Ectodermal cell (in vitro differentiated cells): Measurements from ENCODE around the gene PDIK1L.

Experiments
- H3K27ac ChIP-seq: 2 replicates; pipeline ENCODE4 v1.7.0; 2013; ENCODE audit warnings: mild to moderate bottlenecking, low read depth, low read length; ENCODE audit not compliant: insufficient read depth, poor library complexity, severe bottlenecking
- H3K27me3 ChIP-seq: 2 replicates; pipeline ENCODE4 v1.7.0; 2013; ENCODE audit warnings: mild to moderate bottlenecking, low read length; ENCODE audit not compliant: insufficient read depth, control insufficient read depth, poor library complexity, severe bottlenecking
- H3K36me3 ChIP-seq: one replicate; pipeline ENCODE4 v1.7.0; 2013; ENCODE audit warnings: low read length; ENCODE audit not compliant: control insufficient read depth, insufficient read depth
- H3K4me1 ChIP-seq: one replicate; pipeline ENCODE4 v1.7.0; 2013; ENCODE audit warnings: low read length; ENCODE audit not compliant: control insufficient read depth, insufficient read depth
- H3K4me3 ChIP-seq: 2 replicates; pipeline ENCODE4 v1.7.0; 2013; ENCODE audit warnings: low read depth, low read length, control low read depth; ENCODE audit not compliant: insufficient read depth
- H3K9me3 ChIP-seq: 2 replicates; pipeline ENCODE4 v1.7.0; 2013; ENCODE audit warnings: mild to moderate bottlenecking, low read length, moderate library complexity; ENCODE audit not compliant: control insufficient read depth
- WGBS, 2 experiments: methylation state at CpG; one replicate each; pipeline ENCODE4 v1.1.7; 2013; ENCODE audit warnings: missing lambda C conversion rate in 2 of 2; 5-methylcytosine and 5-hydroxymethylcytosine counted together

The PDIK1L gene

DNA sequence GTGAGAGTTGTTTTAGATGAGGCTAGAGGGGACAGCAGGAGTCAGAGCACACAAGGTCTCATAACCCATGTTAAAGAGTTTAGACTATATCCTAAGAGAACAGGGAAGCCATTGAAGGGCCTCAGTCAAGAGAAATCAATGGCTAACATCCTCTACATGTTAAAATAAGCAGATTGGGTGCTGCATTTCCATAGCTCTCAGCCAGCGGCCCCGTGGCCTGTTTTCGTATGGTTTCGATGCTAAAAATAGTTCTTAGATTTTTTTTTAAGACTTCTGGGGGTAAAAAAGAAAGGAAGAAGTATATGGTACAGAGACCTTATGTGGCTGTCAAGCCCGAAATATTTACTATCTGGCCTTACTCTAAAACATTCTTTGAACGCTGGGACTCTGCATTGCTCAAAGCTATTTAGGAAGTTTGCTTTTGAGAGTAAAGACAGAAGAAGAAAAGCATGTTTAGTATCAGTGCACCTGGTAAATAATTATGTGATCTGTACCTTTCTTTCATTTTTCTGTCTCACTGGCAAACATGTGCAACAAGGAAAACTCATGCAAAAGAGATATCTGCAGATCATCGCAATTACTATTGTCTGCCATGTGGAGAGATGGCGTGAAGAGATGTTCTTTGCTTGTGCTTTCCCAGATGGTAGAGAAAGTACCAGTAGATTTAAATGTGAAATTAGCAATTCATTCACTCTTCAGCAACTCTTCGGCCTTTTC, 8.4 kb downstream of the PDIK1L start:
- H3K36me3 ChIP-seq, result no peaks in the 10 kb centered on the region
- H3K27ac ChIP-seq, result no peak overlapping the region
- no peaks in the 10 kb centered on the region for H3K9me3 ChIP-seq
- no peak overlapping the region for H3K4me3 ChIP-seq
- H3K27me3 ChIP-seq, result no peaks in the 10 kb centered on the region
- H3K4me1 ChIP-seq, result no peaks in the 10 kb centered on the region
- 92 to 94% methylated on average over 8 of the region's 9 CpGs for WGBS, 2 experiments

DNA sequence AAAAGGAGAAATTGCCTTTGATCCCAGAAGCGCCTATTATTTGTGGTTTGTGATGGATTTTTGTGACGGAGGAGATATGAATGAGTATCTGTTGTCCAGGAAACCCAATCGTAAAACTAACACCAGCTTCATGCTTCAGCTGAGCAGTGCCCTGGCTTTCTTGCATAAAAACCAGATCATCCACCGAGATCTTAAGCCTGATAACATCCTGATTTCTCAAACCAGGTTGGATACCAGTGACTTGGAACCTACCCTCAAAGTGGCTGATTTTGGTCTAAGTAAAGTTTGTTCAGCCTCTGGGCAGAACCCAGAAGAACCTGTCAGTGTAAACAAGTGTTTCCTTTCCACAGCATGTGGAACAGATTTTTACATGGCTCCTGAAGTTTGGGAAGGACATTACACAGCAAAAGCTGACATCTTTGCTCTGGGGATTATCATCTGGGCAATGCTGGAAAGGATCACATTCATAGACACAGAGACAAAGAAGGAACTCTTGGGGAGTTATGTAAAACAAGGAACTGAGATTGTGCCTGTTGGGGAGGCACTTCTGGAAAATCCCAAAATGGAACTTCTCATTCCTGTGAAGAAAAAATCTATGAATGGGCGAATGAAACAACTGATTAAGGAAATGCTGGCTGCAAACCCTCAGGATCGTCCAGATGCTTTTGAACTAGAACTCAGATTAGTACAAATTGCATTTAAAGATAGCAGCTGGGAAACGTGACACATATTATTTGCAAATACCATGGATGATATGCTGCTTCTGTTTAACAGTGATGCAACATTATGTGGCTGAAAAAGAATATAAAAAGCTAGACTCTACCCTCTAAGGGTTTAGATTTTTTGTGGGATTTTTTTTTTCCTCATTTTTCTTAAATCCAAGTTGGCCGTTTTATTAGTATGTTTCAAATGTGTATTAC, 10.5 kb downstream of the PDIK1L start:
- Histone ChIP-seq H3K27me3 (no peaks in the 10 kb centered on the region), H3K9me3 (no peaks in the 10 kb centered on the region), H3K36me3 (no peaks in the 10 kb centered on the region), H3K4me1 (no peaks in the 10 kb centered on the region), H3K4me3 (no peak overlapping the region), H3K27ac (no peak overlapping the region)
- 95 to 97% methylated on average over 8 of the region's 8 CpGs for WGBS, 2 experiments

DNA sequence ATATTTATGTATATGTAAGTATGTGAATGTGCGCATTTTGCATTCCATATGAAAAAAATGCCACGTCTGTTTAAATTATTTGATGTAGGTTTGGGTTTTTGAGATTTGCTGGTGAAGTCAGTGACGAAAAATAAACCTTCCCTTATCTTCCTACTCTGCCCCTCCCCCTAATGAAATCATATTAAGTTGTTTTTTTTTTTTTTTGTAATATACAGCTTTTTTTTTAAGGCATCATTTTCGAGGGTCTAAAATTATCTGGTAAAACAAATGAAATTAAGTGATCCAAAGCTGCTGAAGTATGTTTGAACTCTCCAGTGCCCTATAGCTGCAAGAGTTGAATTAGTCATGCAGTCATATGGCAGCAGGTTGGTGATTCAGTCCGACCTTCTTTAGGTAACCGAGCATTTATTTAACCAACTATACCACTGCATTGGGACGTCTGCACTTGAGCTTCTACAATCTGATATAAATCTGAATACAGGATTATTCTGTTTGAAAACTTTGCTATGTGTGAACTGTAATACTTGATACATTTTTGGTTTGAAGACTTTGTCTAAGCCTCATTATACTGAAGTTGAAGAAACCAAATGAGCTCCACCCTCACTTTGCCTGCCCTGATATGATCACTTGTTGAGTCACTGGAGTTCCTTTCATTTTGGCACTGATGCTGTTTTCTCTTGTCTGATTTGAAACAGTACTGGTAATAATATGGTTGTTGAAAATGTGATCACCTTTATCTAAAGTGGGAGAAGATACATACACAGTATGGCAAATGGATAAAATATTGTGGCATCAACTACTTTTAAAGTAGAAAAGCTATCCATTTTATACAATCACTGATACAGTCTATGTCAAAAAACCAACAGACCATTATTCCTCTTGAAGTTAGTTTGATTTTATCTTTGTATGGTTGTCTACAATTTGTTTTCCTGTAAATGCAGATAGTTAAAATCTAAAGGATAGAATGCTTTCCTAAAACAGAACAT, 11.7 kb downstream of the PDIK1L start:
- H3K4me1 ChIP-seq, result no peaks in the 10 kb centered on the region
- H3K27me3 ChIP-seq, result no peaks in the 10 kb centered on the region
- no peaks in the 10 kb centered on the region for H3K36me3 ChIP-seq
- no peak overlapping the region for H3K4me3 ChIP-seq
- WGBS, 2 experiments, result 94 to 98% methylated on average over 4 to 6 of the region's 7 CpGs
- no peaks in the 10 kb centered on the region for H3K9me3 ChIP-seq
- no peak overlapping the region for H3K27ac ChIP-seq

DNA sequence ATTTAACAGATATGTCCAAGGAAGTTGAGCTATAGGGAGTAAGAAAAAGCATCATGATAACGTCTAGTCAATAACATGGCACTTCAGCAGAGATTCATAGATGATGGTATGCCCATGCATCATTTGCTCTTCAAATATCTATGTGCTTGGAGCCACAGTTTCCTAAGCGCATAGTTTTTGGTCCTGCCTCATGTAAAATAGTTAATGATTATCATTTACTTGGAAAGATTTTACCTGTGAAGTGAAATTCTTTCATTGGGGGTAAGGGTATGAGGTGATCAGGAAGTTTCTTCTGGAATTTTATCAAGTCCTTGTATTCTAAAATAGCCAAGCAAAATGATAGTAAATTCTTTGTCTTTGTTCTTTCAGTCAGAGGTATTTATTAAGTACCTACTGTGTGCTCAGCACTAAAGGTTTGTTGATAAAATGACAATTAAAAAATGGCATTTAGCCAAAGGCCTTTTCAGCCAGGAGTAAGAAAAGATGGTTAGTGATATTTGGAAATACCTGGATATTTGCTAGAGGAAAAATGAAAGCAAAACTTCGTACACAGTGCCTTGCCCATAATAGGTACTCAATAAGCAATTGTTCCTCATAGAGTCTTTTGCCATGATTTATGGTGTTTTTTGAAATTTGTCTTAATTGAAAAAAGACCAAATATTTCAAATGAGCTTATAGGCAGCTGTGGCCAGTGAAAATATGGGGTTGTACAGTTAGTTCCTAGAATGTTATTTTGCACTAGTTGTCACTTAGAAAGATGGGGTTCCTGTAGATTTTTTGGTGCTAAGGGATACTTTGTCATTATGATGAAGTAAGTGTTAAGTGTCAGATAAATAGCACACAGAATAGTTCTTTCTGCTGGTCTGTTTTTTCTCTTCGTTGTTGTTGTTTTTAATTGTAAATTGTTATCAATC, 13.1 kb downstream of the PDIK1L start:
- H3K4me3 ChIP-seq, result no peak overlapping the region
- H3K36me3 ChIP-seq, result no peaks in the 10 kb centered on the region
- H3K9me3 ChIP-seq, result no peaks in the 10 kb centered on the region
- 92 to 98% methylated on average over 3 to 4 of the region's 4 CpGs for WGBS, 2 experiments
- H3K27me3 ChIP-seq, result no peaks in the 10 kb centered on the region
- no peaks in the 10 kb centered on the region for H3K4me1 ChIP-seq
- no peak overlapping the region for H3K27ac ChIP-seq

DNA sequence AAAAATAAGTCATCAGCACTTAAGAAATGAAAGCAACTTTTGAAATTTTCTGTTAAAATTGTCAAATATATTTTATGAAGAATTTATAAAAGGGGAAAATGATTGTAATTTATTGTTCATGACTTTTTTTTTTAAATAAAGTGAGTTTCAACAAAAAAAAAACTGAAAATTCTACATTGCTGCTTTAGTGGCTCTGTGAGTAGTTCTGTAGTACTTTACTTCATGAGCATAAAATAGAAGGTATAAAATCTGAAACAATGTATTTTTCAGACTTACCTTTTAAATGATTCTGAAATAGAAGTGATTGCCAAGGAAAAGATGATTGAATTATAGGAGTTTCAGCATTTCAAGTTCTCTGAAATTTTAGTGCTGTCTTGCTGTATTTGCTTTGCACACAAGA, 13.8 kb downstream of the PDIK1L start:
- no peaks in the 10 kb centered on the region for H3K36me3 ChIP-seq
- H3K4me3 ChIP-seq, result no peak overlapping the region
- H3K27me3 ChIP-seq, result no peaks in the 10 kb centered on the region
- H3K27ac ChIP-seq, result no peak overlapping the region
- H3K4me1 ChIP-seq, result no peaks in the 10 kb centered on the region
- H3K9me3 ChIP-seq, result no peaks in the 10 kb centered on the region

DNA sequence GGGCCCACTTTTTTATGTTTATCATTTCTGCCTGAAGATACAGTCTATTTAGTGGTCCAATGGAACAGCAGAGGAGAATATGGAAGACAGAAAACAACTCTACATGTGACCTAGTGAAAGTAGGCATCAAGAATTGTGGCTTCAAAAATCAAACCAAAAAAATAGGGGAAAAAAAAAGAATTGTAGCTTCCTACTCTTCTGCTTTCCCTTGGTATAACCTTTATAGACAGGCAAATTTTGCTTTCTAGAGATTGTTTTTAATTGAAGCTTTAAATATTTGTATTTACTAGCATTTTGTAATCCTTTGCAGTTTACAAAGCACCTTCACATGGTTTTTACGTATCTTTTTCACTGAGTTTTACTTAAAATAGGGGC, 14.3 kb downstream of the PDIK1L start:
- H3K36me3 ChIP-seq, result no peaks in the 10 kb centered on the region
- H3K4me3 ChIP-seq, result no peak overlapping the region
- no peaks in the 10 kb centered on the region for H3K9me3 ChIP-seq
- no peaks in the 10 kb centered on the region for H3K4me1 ChIP-seq
- no peaks in the 10 kb centered on the region for H3K27me3 ChIP-seq
- no peak overlapping the region for H3K27ac ChIP-seq
- 92% methylated on average over 1 of the region's 1 CpG; no CpG with 5 or more reads in 1 of the 2 experiments for WGBS, 2 experiments

DNA sequence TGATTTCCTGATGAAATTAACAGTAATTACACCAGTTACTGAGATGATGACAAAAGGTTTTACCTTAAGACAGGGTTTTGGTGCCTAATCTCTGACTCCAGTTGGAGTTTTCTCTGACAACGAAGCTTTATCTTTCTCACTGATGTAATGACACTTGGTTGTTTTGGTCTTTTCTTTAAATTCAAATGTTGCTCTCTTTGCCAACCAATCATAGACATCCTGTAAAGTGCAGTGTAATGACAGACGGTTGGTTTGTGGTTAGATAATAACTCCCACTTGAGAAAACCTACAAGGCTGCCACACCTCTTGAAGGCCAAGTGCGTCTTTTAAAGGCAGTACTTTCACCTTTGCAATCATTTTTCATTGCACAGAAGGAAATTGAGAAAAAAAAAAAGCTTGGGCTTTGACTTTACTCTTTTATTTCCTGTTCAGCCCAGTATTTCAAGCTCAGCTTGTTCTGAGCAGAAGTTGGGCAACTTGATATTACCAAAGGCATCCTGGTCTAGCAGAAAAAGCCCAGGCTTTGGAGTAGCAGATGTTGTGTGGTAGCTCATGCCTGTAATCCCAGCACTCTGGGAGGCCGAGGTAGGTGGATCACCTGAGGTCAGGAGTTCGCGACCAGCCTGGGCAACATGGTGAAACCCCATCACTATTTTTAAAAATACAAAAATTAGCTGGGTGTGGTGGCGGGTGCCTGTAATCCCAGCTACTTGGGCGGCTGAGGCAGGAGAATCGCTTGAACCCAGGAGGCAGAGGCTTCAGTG, 14.9 kb downstream of the PDIK1L start:
- WGBS, 2 experiments, result 80 to 85% methylated on average over 9 of the region's 9 CpGs
- H3K4me1 ChIP-seq, result no peaks in the 10 kb centered on the region
- no peaks in the 10 kb centered on the region for H3K27me3 ChIP-seq
- no peaks in the 10 kb centered on the region for H3K9me3 ChIP-seq
- H3K36me3 ChIP-seq, result no peaks in the 10 kb centered on the region
- no peak overlapping the region for H3K27ac ChIP-seq
- no peak overlapping the region for H3K4me3 ChIP-seq

DNA sequence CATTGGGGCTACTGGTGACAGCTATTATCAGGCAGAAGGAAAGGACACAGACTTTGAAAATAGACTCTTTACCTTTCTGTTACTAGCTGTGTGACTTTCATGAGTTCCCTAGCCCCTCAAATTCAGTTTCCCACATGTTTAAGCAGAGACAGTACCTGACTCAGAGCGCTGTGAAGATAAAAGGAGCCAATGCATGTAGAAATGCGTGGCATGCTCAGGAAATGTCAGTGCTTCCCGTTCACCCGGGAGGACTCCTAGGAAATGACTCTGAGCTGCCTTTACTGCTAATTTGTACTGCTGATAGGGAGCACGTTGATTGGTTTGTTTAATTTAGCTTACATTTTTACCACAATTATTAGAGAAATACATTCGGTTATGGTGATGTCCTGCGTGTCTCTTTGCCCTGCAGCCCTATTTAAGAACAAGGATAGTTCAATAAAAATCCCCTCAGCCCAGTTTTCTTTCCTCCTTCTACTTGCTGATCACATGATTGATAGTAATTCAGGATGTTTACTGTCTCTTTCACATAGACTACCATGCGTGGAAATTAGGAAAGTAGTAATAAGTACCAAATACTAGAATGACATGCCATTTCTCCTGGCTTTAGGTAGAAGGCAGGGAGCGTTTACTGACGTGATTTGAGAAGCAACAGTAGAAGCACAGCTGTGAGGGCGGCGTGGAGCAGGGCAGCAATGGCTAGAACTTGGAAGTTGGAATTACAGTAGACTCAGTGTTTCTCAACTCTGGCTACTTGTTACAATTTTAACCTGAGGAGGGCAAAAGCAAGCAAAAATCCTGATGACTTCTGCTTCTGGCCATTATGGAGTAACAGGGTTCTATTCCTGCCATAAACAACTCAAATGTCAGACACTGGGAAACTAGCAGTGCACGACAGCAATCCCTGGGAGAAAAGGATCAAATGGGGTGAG, 15.9 kb downstream of the PDIK1L start:
- Histone ChIP-seq H3K27me3 (no peaks in the 10 kb centered on the region), H3K4me3 (no peak overlapping the region), H3K4me1 (no peaks in the 10 kb centered on the region), H3K27ac (no peak overlapping the region), H3K9me3 (no peaks in the 10 kb centered on the region), H3K36me3 (no peaks in the 10 kb centered on the region)
- 71 to 75% methylated on average over 13 of the region's 13 CpGs for WGBS, 2 experiments
